KBM-7 (cell line): ENCODE data around the gene IGFBP1.
A peak's percentile ranks its signal among the peaks of the same experiment; 100 is the strongest.

Source experiments
- DNase-seq: peaks from one replicate; pipeline ENCODE4 v3.0.0-alpha.2; 2015
- in situ Hi-C: fragments of 300-500 bp; cut with MboI; formaldehyde crosslinking; loops from 2 replicates; pipeline ENCODE4 v1.14.3; 2020; ENCODE audit warnings: low sequenced_read_pairs, low pct_unique_long_range_greater_than_20kb, mixed read lengths

Gene IGFBP1

DNA sequence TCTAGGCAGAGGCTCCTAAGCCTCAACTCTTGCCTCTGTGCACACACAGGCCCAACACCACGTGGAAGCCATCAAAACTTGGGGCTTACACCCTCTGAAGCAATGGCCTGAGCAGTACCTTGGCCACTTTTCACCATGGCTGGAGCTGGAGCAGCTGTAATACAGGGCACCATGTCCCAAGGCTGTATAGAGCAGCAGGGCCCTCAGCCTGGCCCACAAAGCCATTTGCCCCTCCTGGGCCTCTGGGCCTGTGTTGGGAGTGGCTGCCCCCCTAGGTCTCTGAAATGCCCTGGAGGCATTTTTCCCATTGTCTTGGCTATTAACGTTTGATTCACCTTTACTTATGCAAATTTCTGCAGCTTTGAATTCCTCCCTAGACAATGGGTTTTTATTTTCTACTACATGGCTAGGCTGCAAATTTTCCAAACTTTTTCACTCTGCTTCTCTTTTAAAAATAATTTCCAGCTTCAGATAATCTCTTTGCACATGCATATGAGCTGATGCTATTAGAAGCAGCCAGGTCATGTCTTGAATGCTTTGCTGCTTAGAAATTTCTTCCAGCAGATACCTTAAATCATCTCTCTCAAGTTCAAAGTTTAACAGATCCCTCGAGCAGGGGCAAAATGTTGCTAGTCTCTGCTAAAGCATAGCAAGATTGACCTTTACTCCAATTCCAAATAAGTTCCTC is 9.7 kb upstream of the IGFBP1 start:
- no peak for DNase-seq
- in situ Hi-C loops: no loop called here

DNA sequence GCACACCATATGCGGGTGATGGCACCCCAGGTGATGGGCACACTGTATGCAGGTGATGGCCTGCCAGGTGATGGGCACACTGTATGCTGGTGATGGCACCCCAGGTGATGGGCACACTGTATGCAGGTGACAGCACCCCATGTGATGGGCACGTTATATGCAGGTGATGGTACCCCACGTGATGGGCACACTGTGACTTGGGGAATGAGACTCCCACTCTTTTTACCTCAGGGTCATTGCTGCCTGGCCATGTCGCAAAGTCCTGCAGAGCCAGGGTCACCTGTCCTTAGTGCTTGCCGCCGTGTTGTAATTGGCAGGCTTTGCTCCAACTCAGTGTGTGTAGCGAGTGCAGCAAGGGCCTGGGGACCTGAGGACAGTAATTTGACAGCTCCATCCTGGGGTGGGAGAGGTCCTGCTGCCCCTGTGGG is 7.8 kb upstream of the IGFBP1 start:
- in situ Hi-C loops: no loop called here
- DNase-seq: no peak

DNA sequence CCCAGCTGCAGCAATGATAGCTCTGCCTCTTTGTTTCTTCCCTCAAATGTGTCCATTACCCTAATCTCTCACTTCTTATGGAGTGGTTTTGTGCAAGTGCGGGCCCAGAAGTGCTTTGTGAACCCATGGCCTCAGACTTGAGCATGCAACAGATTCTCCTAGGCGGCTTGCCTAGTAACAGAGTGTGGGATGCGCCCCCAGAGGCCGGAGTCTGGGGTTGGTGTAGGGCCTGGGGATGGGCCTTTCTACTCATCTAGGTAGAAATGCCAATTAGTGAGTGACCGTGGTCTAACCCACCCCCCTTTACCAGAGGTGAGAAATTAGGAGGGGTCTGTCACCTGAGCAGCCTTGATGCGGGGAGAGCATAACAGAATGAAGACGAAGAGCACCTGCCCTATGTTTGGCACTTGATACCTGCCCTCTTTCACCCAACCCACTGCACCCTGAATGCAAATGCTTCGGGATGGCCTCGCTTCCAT is 7.0 kb upstream of the IGFBP1 start:
- DNase-seq: no peak
- in situ Hi-C loops: no loop called here

DNA sequence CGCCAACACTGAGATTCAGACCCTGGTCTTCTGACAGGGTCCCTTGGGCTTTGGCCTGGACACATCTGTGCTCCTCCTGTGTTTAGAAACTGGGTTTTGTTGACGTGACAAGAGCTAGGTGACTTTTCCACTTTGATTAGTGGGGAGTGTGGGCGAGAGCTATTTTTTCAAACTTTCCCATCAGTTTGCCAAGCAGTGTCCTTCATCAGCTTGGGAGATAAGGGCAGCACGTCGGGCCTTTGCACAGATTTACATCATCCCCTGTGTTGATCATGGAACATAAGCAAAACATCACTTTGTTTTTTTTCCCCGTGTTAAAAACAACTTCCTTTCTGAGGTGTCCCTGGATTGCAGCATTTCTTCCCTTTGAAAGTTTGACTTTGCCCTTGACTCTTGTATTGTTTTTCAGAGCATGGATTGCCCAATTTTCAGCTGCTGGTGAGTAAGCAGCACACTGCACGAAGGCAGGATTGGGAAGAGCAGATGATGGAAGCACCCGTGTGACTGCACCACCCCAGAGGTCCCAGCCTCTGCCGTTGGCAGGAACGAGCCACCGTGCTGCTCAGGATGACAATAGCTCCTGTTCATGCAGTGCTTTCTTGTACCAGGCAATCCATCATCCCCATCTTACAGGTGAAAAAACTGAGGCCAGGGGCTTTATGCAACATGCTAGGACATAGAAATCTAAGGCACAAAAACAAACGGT is 6.4 kb upstream of the IGFBP1 start:
- DNase-seq: no peak
- in situ Hi-C loops: no loop called here

DNA sequence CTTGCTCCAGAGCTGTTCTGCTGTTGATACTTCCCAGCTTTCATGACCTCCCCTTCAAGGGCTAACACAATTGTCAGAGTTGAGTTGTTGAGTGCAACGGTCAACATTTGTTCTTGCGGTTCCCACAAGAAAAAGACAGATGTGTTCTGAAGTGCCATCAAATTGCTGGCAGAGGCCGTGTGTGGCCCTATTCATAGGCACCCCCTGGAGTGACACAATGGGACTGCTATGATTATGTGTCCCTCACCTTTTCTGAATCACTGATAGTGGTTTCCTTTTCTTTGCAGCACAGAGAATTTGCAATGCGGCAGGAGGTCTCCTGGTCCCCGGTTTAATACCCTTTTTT is 5.8 kb upstream of the IGFBP1 start:
- in situ Hi-C loops: no loop called here
- DNase-seq: no peak

DNA sequence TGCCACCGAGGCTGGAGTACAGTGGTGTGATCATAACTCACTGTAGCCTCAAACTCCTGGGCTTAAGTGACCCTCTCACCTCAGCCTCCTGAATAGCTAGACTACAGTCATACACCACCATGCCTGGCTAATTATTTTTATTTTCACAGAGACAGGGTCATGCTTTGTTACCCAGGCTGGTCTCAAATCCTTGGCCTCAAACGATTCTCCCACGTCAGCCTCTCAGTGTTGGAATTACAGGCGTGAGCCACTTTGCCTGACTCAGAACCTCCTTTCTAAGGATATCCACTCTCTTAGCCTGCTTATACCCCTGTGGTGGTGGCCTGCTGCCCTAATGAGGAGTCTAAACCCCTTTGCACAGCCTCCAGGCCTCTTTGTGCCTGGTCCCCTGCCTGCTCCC is 4.2 kb upstream of the IGFBP1 start:
- no peak for DNase-seq
- in situ Hi-C loops: no loop called here

DNA sequence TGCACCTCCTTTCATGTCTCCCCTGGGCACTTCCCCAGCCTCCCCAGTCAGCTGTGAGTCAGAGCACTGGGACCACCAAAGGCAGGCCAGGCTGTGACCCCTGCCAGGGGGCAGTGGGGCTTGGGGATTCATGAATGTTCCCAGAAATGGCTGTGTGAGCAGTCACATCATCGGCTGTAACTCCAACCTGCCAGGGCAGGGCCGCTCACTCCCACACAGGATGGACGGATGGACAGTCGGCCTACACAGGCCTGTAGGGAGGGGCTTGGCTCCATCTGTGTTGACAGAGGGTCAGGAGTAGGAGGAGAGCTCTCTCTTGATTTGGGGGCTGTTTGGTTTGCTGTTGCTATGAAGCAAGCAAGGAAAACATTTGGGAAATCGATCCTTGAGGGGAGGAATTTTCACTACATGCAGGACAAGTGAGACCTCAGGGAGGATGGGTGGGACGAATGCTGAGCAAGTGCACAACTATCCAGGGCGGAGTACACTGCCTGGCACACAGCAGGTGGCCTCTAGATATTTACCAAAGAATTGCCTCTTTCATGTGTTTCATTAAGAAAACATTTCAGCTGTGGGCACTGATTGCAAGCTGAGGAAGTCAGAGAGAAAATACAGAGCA is 2.9 kb upstream of the IGFBP1 start:
- in situ Hi-C loops: no loop called here
- DNase-seq: no peak

DNA sequence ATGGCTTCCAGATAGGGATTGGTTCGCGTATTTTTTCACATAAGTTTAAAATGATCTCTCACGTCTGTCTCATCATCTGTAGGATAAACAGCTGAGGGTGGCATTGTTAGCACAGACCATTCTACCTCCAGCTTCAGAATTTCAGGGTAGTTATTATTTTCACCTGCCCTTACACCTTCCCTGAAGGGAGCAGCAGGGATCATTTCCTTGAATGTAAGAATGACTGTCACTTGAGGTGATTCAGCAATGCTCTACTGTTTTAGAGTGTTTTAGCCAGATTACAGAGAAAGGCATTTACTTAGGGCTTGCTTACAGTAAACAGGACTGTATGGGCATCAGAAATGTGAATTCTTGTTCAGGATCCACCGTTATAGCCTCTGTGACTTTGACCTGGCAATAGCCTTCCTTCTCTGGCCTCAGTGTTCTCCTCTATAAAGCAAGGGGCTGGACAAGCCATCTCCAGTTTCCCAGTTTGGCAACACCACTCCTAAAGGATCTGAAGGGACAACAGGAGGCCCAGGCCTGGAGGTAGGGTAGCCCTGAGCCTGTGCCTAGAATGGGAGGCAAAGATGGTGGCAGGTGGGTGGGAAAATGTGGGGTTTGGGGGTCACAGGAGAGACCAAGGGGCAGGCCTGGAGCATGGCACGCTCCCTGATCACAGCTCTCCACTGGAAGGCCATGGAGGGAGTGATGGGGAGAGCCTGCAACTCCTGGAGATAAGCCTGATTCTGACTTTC is 1.2 kb upstream of the IGFBP1 start:
- in situ Hi-C loops: no loop called here
- no peak for DNase-seq

DNA sequence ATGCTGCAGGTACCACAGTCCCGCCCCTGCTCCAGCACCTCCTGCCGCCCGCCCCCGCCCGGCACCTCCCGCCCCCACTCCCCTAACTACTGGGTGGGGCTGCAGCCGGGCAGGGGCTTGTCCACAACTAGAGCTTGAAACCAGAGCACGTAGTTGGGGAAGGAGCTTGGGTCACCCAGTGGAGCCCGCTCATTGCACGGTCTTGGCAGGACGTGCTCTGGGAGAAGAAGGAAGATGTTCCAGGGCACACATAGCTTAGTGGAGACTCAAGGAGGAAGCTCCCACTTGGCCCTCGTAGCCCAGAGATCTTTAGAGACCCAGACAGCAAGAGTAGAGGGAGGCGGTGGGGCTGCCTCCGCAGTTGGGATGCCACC is 692 bp downstream of the IGFBP1 start:
- in situ Hi-C loops: no loop called here

DNA sequence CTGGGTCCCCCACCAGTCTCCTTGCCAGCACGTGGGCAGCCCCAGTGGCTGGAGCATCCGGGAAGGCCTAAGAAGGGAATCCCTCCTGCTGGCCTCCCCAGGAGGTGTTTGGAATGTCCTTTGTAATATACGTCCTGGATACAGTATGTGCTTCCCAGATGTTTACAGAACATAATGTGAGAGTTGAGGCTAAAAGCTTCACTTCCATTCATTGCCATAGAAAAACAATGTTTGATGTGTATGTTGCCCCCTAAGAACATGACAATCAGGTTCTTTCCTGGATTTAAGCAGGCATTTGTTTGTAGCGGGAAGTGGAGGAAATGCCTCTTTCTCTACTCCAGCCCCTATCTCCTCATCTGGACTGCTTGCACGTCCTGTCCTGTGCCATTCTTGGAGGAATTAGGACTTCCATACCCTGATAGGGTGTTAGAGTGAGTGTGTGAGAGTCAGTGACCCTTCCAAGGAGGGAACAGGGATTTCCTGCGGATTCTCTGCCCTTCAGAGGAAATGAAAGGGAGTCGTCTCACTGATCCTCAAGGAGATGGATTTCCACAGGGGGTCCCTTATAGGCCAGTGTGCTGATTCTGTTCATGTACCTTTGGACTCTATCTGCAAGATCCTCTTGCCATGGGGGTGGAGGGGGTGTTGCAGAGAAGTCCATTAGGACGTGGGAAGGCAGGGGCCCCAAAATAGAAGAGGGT is 1.2 kb downstream of the IGFBP1 start:
- DNase-seq: no peak
- in situ Hi-C loops: no loop called here

More for the DNA sequence above, 692 bp downstream of the IGFBP1 start:
- no peak for DNase-seq

DNA sequence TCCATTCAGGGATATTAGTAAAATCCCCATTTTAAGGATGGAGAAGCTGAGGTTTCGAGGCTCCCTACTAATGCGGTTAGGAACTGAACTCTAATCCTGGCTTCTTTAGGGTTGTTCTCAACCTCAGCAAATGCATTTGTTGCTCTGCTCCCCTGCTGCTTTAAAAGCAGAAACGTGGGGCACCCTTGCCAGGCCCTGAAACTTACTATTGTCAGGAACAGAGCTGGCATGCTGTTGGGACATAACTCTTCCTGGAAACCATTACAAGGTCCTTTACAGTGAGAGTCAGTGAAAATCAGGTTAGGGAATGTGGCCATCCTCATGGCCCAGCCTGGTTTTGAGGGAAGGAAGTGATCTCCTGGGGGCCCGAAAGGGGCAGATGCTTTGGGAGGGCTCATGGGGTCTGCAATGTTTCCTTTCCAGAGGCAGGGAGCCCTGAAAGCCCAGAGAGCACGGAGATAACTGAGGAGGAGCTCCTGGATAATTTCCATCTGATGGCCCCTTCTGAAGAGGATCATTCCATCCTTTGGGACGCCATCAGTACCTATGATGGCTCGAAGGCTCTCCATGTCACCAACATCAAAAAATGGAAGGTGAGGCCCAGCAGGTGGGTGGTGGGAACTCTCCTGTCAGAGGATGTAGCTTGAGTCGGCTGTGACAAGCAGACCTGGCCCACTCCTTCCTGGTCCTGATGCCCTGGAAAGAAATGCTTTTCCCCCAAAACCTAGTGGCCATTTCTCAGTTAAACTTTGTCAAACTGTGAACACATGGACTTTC is 2.0 kb downstream of the IGFBP1 start:
- no peak for DNase-seq
- in situ Hi-C loops: no loop called here

DNA sequence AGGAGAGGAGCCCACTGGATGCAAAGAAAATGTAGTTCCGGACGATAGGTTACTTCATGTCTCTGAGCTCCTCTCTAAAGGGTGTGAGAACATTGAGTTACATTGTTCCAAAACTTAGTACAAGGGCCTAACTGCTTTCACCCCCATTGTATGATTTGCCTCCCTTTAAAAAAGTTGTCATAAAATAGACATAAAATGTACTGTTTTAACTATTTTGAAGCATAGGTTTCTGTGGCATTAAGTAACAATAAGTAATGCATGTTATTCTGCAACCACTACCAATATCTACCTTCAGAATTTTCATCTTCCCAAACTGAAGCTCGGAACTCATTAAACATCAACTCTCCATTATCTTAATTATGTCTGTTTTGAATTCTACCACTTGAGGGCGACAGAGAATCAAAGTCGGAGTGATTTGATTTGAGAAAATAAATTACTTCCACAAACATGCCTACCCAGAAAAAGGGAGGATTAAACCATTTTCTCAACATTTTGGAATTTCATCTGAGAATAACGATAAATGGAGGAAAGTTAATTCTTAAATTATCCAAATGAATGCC is 2.7 kb downstream of the IGFBP1 start:
- in situ Hi-C loops: no loop called here
- peak; percentile 42 for DNase-seq

DNA sequence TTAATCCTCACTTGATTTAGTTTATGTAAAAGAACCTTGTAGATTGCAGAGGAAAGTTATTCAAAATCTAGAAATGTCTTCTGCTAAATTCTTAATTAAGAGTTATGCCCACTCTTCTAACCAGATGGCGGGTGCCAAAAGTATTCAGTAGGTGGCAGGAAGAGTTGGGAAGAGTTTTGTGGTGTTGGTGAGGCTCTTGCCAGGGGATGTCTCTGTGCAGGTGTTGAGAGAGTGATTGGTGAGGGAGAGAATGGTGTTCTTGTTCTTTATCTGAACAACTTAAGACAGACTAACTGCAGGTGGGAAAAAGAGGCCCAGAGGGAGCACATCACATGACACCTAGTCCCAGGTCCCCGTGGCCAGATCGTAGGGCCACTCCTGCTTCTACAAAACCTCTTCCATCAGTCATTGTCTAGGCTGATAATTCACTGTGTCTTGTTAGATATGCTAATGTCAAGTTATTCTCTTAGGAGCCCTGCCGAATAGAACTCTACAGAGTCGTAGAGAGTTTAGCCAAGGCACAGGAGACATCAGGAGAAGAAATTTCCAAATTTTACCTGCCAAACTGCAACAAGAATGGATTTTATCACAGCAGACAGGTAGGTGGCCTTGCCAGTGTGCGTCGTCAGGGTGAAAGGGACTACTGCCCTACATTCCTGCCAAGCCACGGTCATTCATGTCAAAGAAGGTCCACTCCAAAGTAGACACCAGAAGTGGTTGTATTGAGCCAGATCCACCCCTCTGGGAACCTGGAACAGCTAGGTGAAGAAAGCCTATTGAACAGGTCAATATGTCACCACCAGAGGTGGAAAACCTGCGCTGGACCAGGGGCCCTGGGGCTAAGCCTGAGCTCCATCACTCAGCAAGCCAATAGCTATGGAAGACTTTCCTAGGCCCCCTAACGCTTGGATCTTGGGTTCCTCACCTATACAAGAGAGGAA is 3.4 kb downstream of the IGFBP1 start:
- DNase-seq: no peak
- in situ Hi-C loops: no loop called here

DNA sequence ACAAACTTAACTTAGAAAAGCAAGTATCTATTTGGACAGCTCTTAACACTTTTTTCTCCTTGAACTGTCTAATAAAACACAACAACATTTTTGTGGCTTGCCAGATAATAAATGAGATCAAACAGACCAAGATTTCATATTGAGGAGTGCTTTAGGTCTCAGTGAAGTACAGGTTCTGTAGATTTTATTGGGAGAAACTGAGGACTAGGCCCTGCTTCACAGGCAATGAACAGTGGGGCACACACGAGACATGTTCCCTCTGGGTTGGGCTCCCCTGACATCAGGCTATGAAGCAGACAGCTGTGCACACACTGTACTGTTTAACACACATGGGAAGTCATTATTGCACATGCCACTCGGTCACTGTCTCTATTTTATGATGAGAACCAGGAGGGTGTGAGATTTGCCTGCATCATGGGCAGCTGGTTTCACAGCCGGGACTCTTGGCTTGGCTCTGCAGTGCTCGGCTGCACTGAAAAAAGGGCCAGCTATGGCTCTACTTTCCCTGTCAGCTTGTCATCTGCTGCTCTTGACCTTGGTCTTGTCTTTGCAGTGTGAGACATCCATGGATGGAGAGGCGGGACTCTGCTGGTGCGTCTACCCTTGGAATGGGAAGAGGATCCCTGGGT is 4.2 kb downstream of the IGFBP1 start:
- no peak for DNase-seq
- in situ Hi-C loops: no loop called here

DNA sequence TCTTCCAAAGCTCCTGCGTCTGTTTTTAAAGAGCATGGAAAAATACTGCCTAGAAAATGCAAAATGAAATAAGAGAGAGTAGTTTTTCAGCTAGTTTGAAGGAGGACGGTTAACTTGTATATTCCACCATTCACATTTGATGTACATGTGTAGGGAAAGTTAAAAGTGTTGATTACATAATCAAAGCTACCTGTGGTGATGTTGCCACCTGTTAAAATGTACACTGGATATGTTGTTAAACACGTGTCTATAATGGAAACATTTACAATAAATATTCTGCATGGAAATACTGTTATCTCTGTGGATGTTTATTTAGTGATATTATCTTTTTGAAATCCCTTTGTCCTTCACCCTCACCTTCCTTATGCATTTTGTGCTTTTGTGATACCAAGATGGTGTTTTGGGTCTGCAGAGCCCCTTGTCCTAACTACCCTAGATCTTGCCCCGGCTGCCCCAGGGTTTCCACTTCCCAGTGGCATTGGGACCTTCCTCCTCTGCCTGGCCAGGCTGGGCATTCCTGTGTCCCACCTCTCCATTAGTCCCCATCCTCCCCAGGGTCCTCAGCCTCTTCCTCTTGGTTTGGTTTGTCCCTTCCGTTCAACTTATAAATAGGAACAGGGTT is 5.2 kb downstream of the IGFBP1 start:
- DNase-seq: no peak
- in situ Hi-C loops: no loop called here

DNA sequence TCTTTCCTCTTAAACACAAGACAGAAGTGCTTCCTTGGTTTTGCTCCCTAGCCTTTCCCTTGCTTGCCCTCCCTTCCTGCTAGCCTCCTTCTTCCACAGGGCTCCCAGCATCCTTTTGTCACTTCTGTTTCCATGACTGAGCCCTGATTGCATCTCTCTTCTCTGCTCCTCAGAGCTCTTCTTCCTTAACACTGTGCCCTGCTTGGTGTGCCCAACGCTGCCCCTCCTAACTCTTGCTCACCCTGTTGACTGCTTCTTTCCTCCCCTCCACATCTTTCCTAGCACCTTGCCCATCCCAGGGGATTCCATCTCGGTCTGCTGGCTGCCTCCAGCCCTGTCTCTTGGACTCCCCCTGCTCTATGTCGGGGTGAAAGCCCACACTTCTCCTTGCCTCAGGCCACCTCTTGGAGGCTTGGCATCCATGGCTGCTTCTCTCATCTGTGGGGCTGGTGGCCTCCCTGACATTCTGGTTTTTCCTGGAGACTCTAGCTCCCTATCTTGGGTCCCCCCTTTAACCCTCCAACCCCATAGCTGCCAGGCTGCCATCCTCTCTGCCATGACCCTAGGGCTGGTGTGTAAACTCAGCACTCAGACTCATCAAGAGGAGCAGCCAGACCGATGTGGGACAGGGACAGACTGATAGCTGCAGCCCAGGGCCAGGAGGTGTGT is 5.8 kb downstream of the IGFBP1 start:
- no peak for DNase-seq
- in situ Hi-C loops: no loop called here
